Activated CD4-positive, alpha-beta T cell treated with anti-CD3 and anti-CD28 coated beads, Interleukin-10, Interleukin-2, amounts not matched to agents 100 ng/mL and 50 ng/mL, durations not matched to agents 16 hours and 8 hours (primary cell): ENCODE results near the gene RILPL1.
"Not testable (repeated sequence)": the region's sequence is repeated elsewhere in the genome, so short reads cannot be mapped to it uniquely, and the experiment has no call there.

Source experiments
- DNase-seq: peaks from one replicate; pipeline ENCODE4 v3.0.0-alpha.2; 2020

The RILPL1 gene

GRCh38 chr12:123529686-123530085 is 3.8 kb downstream of the RILPL1 start:
- no peak for DNase-seq

DNA sequence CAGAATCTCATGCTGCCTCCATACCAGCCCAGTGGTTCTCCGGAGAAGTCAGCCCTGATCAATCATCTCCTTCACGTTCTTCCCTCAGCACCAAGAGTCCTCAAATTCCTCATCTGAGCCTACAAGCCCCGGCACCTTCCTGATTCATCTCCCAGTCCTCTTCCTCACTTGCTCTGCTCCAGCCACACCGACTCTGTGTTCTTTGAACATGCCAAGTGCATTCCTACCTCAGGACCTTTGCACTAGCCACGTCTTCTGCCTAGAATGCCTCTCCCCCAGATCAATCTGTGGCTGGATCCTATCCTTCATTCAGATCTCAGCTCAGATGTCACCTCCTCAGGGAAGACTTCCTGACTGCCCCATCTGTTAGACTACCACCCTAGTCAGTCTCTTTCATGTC is 4.7 kb downstream of the RILPL1 start:
- no peak for DNase-seq

- no peak for DNase-seq
Measured at GRCh38 chr12:123526542-123527080, 6.9 kb downstream of the RILPL1 start.

DNA sequence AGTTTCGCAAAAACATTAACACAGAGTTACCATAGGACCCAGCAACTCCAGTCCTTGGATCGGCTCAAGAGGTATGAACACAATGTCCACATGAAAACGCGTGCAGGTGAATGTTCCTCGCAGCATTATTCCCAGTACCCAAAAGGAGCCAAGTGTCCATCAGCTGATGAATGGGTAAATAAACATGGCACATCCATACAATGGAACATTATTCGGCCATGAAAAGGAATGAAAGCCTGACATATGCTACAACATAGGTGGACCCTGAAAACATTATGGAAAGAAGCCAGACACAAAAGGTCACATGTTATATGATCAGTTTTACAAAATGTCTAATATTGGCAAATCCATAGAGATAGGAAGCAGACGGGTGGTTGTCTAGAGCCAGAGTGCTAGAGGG is 9.1 kb downstream of the RILPL1 start:
- no peak for DNase-seq

DNA sequence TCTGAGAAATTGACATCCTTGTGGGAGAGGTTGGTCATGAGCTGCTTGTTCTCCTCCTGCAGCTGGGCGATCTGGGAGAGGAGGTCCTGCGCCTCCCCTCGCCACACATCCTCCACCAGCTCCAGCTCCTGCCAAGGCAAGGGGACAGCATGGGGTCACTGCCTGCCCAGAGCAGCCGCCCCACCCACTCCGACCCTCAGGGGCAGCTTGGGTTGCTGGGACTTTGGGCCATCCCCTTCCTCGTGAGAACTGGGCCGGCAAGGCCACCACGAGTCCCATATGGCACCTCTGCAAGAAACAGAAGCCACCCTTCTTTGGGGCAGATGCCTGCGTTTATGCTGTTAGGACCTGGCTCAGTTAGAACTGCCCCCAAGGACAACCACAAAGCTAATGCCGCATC is 10.0 kb downstream of the RILPL1 start:
- no peak for DNase-seq

- DNase-seq, result no peak
Measured at GRCh38 chr12:123522164-123522563, 11.4 kb downstream of the RILPL1 start.

DNA sequence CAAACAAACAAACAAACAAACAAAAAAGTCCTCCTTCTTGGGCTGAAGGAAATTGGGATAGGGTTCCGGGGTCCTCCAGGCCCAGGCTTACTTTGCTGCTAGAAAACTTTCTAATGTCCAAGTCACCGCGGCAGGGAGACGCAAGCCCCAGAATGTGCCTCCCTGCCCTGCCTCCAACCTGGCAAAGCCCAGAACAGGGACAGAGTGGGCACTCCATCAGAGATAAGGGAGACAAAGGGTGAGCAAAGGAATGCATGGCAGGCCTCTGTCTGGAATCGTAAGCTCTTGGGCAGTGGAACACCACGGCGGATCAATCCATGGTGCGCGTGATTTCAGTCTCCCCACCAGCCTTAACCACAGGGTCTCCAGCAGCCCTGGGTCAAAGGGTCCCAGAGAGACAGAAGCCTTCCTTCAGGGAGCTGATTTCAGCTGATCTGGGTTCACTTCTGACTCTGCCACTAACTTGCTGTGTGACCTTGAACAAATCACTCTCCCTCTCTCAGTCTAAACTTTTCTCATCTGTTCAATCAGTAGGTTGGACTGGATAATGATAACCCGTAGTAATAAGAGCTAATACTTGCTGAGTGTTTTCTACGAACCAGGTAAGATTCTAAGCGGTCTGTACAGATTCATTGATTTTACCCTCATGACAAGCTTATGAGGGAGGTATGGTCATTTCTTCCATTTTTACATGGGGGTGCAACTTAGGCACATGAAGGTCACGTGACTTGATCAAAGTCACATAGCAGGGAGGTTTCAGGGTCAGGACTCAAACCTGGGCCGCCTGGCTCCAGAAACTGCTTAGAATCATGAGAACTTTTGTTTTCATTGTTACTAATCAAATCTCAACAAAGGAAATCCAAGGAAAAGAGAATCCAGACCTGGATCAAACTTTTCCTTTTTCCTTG is 12.7 kb downstream of the RILPL1 start:
- DNase-seq, result no peak

DNA sequence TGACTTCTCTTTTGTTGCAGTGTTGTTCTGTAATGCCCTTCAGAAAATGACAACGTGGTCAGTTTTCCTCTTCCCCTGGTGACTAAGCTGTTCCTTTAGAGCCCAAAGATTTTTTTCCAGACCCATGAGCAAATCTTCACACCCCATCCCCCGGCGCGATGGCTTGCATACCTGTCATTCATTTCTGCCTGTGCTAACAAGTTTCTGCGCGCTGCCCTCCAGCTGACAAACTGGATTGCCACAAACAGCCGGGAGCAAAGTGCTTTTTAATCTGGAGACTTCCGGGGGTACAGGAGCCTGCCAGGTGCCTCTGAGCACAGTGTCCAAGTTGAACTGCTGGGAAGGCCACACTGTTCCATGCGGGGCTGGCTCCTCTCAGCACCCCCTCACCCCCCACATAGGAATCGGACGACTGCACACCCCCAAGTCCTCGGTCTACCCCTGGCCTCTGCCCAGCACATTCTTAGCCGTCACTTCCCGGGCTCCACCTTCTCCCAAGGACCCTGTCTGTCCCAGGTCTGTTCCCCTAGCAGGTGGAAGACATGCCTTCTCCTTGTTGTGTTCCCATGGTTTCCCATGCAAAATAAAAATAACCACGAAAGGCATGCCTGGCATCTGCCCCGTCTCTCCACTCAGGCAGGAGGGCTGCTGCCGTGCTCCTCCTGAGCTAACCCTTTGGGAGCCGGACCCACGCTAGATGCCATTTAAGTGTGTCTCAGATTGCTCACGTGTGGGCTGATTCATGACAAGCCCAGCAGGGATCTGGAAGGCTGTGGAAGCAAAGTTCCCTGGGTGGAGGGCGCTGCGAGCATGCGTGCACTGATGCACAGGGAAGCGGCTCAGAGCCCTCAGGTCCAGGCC is 14.1 kb downstream of the RILPL1 start:
- no peak for DNase-seq

- DNase-seq, result no peak
Measured at GRCh38 chr12:123516216-123516780, 17.2 kb downstream of the RILPL1 start.

DNA sequence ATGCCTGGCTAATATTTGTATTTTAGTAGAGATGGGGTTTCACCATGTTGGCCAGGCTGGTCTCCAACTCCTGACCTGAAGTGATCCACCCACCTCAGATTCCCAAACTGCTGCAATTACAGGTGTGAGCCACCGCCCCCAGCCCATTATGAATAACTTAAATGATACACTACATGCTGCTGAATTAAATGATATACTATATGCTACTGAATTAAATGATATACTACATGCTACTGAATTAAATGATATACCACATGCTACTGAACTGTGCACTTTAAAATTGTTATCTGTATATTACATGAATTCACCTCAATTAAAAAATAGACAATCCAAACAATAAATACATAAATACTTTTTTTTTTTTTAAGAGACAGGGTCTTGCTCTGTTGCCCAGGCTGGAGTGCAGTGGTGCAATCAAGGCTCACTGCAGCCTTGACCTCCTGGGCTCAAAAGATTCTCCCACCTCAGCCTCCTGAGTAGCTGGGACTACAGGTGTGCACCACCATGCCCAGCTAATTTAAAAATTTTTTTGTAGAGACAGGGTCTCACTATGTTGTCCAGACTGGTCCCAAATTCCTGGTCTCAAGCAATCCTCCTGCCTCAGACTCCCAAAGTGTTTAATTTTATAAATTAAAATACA is 18.8 kb downstream of the RILPL1 start:
- not testable (repeated sequence) for DNase-seq

GRCh38 chr12:123513805-123514204 is 19.7 kb downstream of the RILPL1 start:
- no peak for DNase-seq

DNA sequence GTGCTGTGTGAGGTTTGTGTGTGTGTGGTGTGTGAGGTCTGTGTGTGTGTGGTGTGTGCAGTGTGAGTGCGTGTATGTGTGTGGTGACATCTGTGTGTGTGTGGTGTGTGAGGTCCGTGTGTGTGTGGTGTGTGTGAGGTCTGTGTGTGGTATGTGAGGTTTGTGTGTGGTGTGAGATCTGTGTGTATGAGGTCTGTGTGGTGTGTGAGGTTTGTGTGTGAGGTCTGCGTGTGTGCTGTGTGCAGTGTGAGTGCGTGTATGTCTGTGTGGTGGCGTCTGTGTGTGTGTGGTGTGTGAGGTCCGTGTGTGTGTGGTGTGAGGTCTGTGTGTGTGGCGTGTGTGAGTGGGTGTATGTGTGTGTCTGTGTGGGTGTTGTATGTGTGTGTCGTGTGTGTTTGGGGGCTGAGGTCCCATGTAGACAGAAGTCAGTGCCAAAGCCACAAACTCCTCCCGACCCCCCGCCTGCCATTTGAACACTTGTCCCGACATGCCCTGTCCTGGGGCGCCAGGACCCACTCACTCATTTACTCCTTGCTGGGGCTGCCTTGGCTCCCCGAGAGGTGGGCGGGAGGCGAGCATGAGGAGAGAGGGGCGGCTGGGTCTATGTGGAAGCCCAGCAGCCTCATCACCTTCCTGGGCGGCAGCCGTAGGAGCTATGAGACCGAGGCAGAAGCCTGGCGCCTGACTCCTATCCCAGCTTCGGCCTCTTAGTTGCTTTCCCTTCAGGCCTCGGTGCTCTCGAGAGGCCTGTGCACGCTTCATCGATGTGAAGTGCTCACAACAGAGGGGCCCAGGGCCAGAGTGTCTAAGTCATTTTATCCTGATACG is 20.5 kb downstream of the RILPL1 start:
- no peak for DNase-seq

- DNase-seq, result no peak
Measured at GRCh38 chr12:123506843-123507236, 26.7 kb downstream of the RILPL1 start.

DNA sequence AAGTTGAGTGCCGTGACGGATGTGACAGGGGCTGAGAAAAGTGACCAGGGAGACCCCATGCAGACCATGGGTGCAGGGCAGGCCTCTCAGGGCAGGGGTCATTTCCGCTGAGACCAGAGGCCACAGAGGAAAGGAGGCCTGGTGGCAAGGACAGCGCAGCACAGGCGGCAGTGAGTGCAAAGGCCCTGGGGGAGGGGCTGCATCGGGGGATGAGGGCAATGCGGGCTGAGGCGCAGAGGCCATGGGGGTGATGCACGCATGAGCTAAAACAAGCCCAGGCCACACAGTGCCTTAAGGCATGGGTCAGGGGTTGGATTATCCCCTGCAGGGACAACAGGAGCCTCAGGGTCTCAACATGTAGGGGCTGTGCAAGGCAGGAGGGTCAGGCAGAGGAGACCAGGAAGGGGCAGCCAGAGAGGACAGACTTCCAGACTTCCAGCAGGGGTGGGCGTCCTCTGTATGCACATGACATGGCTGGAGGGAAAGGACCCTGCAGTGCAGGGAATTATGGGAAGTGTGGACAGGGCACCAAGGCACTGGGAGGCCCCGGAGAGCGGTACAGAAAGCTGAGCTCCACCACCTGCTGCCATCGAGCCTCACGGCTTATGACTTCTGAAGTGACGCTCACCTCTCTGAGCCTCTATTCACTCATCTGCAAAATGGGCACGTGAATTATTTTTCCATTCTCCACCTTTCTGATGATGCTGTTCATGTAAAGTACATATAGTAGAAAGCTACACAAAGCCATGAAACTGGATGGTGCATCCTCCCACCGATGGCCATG is 27.3 kb downstream of the RILPL1 start:
- DNase-seq, result no peak

DNA sequence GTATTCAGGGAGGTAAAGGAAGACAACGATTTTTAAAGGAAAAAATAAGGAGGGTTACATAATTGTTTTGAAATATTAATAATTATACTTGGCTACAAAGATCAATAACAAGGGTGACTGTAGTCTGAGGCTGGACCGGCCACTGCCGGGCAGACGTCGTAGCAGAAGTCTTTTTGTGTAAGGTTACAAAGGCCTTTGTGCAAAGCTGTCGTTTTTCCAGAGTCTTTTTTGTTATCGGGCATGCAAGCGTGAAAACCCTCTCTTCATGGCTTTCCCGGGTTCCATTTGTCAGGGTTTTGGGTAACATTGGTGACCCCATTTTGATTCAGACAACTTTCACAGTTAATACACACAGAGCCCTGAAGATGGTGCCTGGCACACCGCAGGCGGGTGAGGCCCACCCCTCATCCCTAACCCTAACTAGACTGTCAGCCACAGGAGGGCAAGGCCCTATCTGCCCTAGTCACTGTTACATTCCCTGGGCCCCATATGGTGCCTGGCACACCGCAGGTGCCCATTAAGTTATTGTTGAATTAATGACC is 31.3 kb downstream of the RILPL1 start:
- no peak for DNase-seq

DNA sequence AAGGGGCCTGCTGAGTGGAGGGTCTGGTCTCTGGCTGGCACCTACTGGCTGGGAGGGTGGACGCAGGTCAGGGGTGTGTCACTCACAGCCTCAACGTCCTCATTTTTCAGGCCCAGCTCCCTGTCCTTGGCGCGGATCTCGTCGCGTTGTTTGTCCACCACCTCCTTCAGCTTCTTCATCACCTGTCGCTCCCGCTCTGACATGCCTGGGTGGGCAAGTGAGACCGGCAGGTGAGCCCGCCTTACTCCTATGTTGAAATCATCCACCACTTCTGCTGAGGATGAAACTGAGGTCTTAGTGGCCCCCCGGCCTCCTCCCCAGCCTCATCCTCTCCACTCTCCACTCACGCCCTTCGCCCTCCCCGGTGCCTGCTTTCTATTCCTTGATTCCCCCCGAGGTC is 34.2 kb downstream of the RILPL1 start:
- DNase-seq, result no peak

DNA sequence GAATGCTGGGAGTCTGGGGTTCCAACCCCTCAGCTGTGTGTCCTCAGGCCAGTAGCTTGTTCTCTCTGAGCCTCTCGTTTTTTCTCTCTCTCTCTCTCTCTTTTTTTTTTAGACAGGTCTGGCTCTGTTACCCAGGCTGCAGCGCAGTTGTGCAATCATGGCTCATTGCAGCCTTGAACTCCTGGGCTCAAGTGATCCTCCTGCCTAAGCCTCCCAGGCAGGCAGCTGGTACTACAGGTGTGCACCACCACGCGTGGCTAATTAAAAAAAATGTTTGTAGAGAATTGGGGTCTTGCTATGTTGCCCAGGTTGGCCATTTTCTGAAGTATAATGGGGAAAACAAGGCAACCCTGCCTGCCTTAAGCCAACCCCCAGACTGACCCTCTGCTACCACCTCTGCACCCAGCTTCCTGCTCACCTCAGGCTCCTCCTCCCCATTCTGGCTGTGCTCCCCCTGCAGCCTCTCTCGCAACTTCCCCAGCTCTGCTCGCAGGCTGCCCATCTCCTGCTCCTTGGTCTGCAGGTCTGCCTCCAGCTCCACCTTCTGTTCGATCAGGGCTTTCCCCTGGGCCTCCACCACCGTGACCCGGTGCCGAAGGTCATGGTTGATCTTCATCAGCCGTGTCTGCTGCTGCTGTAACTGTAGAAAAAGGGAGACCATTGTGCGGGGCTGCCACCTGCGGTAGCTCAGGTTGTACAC is 35.2 kb downstream of the RILPL1 start:
- DNase-seq, result no peak

DNA sequence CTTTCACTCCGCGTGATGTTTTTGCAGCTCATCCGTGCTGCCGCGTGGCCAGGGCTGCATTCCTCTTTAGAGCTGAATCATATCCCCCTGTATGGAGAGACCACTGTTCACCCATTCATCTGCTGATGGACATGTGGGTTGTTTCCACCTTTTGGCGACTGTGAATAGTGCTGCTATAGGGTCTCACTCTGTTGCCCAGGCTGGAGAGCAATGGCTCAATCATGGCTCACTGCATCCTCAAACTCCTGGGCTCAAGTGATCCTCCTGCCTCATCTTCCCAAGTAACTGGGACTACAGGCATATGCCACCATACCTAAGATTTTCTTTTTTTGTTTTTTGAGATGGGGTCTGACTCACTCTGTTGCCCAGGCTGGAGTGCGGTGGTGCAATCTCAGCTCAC is 36.5 kb downstream of the RILPL1 start:
- no peak for DNase-seq

DNA sequence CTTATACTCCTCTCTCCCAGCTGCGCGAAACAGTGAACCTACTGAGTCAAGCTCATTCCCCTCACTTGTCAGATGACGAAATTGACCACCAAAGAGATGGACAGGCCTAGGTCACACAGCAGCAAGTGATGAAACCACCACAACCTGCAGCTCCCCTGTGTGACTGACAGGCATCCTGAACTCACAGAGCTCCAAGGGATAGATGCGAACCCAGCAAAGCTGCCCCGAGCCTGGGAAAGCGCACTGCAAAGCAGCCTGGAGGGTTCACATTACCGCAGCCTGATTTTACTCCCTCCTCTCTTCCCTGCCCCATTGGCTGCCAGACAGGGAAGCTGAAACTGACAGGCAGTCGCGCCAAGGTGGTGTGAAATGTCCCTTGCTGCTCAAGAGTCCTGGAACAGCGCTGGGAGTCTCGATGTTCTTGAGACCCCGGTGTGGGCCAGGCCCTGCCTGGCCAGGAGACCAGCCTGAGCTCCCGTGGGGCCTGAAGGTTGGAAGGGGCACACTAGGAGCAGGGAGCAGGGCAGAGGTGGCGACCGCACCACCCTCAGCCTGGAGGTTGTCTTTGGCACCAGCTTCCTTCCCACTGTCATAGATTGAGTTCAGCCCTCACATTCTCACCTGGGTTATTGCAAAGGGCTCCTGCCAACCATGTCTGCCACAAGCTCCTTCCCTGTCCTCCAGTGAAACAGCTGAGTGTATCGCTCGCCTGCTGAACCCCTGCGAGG is 39.2 kb downstream of the RILPL1 start:
- DNase-seq, result no peak
